H9 (cell line): ENCODE measurements around the gene CENPM. TPM values are rescaled to one million over a fixed set of nuclear protein-coding genes. Genes with fewer than 3 reads are reported as not detected.
A peak's percentile ranks its signal among the peaks of the same experiment; 100 is the strongest.
"Not testable (repeated sequence)": the region's sequence is repeated elsewhere in the genome, so short reads cannot be mapped to it uniquely, and the experiment has no call there.

Experiments
- DNase-seq: peaks from one replicate; pipeline ENCODE4 v3.0.0-alpha.2; 2017
- H2AFZ ChIP-seq: one replicate; pipeline ENCODE4 v1.6.1; 2013; ENCODE audit warnings: mild to moderate bottlenecking, low read length, control low read depth, moderate library complexity
- H2AK5ac ChIP-seq: 2 replicates; pipeline ENCODE4 v1.6.1; 2013; ENCODE audit warnings: low read length, control low read depth, mixed read lengths; ENCODE audit not compliant: insufficient read length
- H2BK120ac ChIP-seq: one replicate; pipeline ENCODE4 v1.6.1; 2013; ENCODE audit warnings: low read depth, mild to moderate bottlenecking, low read length, control low read depth, inconsistent platforms; ENCODE audit not compliant: poor library complexity, severe bottlenecking
- H2BK12ac ChIP-seq: 2 replicates; pipeline ENCODE4 v1.6.1; 2013; ENCODE audit warnings: low read length, control low read depth, mixed read lengths, low read depth; ENCODE audit not compliant: insufficient read length
- H2BK15ac ChIP-seq: 2 replicates; pipeline ENCODE4 v1.6.1; 2013; ENCODE audit warnings: low read depth, low read length, control low read depth
- H2BK20ac ChIP-seq: one replicate; pipeline ENCODE4 v1.6.1; 2013; ENCODE audit warnings: low read depth, mild to moderate bottlenecking, low read length, control low read depth, inconsistent platforms; ENCODE audit not compliant: poor library complexity, severe bottlenecking
- H2BK5ac ChIP-seq: 2 replicates; pipeline ENCODE4 v1.6.1; 2013; ENCODE audit warnings: low read length, control low read depth, mixed read lengths; ENCODE audit not compliant: insufficient read length
- H3K14ac ChIP-seq: 2 replicates; pipeline ENCODE4 v1.6.1; 2013; ENCODE audit warnings: low read length, control low read depth; ENCODE audit not compliant: insufficient read depth
- H3K18ac ChIP-seq: 2 replicates; pipeline ENCODE4 v1.6.1; 2013; ENCODE audit warnings: low read depth, mild to moderate bottlenecking, mixed read lengths, low read length, control low read depth; ENCODE audit not compliant: insufficient read length
- H3K23ac ChIP-seq: 2 replicates; pipeline ENCODE4 v1.6.1; 2013; ENCODE audit warnings: low read length, control low read depth, mixed read lengths, low read depth; ENCODE audit not compliant: insufficient read length
- H3K23me2 ChIP-seq: 2 replicates; pipeline ENCODE4 v1.6.1; 2013; ENCODE audit warnings: low read depth, mild to moderate bottlenecking, mixed read lengths, low read length, control low read depth; ENCODE audit not compliant: insufficient read length, poor library complexity, severe bottlenecking
- H3K27ac ChIP-seq: 2 replicates; pipeline ENCODE4 v1.5.1; 2013; ENCODE audit warnings: low read length, control low read depth, mixed read lengths, low read depth; ENCODE audit not compliant: insufficient read length
- H3K27me3 ChIP-seq: 2 replicates; pipeline ENCODE4 v1.6.1; 2013; ENCODE audit warnings: low read length, control low read depth, inconsistent platforms; ENCODE audit not compliant: insufficient read depth
- H3K4ac ChIP-seq: 2 replicates; pipeline ENCODE4 v1.6.1; 2013; ENCODE audit warnings: low read depth, mild to moderate bottlenecking, control low read depth, inconsistent platforms, low read length, moderate library complexity
- H3K4me1 ChIP-seq: 2 replicates; pipeline ENCODE4 v1.6.1; 2013; ENCODE audit warnings: low read length, control low read depth, inconsistent platforms; ENCODE audit not compliant: insufficient read depth
- H3K4me2 ChIP-seq: 2 replicates; pipeline ENCODE4 v1.6.1; 2013; ENCODE audit warnings: low read length, control low read depth, mixed read lengths; ENCODE audit not compliant: insufficient read length, insufficient read depth
- H3K56ac ChIP-seq: 2 replicates; pipeline ENCODE4 v1.6.1; 2013; ENCODE audit warnings: low read depth, mild to moderate bottlenecking, mixed read lengths, low read length, control low read depth; ENCODE audit not compliant: insufficient read length
- H3K79me1 ChIP-seq: 2 replicates; pipeline ENCODE4 v1.6.1; 2013; ENCODE audit warnings: low read depth, mild to moderate bottlenecking, moderate library complexity, low read length, control low read depth, inconsistent platforms; ENCODE audit not compliant: insufficient read depth, poor library complexity, severe bottlenecking
- H3K79me2 ChIP-seq: 2 replicates; pipeline ENCODE4 v1.6.1; 2013; ENCODE audit warnings: low read length, control low read depth, inconsistent platforms; ENCODE audit not compliant: insufficient read depth
- H3K9ac ChIP-seq: 2 replicates; pipeline ENCODE4 v1.6.1; 2013; ENCODE audit warnings: low read length, control low read depth, mixed read lengths; ENCODE audit not compliant: insufficient read length; ENCODE audit errors: extremely low read depth
- H3K9me3 ChIP-seq: one replicate; pipeline ENCODE4 v1.6.1; 2013; ENCODE audit warnings: low read depth, low read length, inconsistent platforms; ENCODE audit not compliant: control insufficient read depth
- H3T11ph ChIP-seq: one replicate; pipeline ENCODE4 v1.6.1; 2013; ENCODE audit warnings: mild to moderate bottlenecking, low read length, control low read depth, inconsistent platforms
- H4K20me1 ChIP-seq: one replicate; pipeline ENCODE4 v1.6.1; 2013; ENCODE audit not compliant: control insufficient read depth, insufficient read length, insufficient read depth
- H4K5ac ChIP-seq: 2 replicates; pipeline ENCODE4 v1.6.1; 2013; ENCODE audit warnings: low read depth, mild to moderate bottlenecking, mixed read lengths, low read length, control low read depth; ENCODE audit not compliant: insufficient read length
- H4K8ac ChIP-seq: replicated peaks from 2 replicates; pipeline ENCODE4 v1.6.1; 2013; ENCODE audit warnings: low read length, control low read depth, mixed read lengths, low read depth; ENCODE audit not compliant: insufficient read length
- H4K91ac ChIP-seq: 2 replicates; pipeline ENCODE4 v1.6.1; 2013; ENCODE audit warnings: low read depth, mild to moderate bottlenecking, moderate library complexity, mixed read lengths, low read length, control low read depth; ENCODE audit not compliant: insufficient read length
- H3K27ac Mint-ChIP-seq, 3 experiments: 2 replicates in 2 of 3; 3 replicates in 1 of 3; pipeline ENCODE4 v1.8.0; 2020 to 2021; ENCODE audit warnings: mixed read lengths in 3 of 3, mild to moderate bottlenecking in 1 of 3, moderate library complexity in 1 of 3
- H3K27me3 Mint-ChIP-seq: 2 replicates; pipeline ENCODE4 v1.8.0; 2021; ENCODE audit warnings: low read depth, mild to moderate bottlenecking, moderate library complexity, mixed read lengths
- H3K36me3 Mint-ChIP-seq, 3 experiments: 2 replicates in 2 of 3; 3 replicates in 1 of 3; pipeline ENCODE4 v1.8.0; 2020 to 2021; ENCODE audit warnings: low read depth in 3 of 3, mixed read lengths in 3 of 3; ENCODE audit not compliant: insufficient read depth in 1 of 3
- H3K4me1 Mint-ChIP-seq, 2 experiments: 2 replicates each; pipeline ENCODE4 v1.8.0; 2020; ENCODE audit warnings: mixed read lengths in 2 of 2
- H3K4me3 Mint-ChIP-seq, 2 experiments: 2 replicates in 1 of 2; 3 replicates in 1 of 2; pipeline ENCODE4 v1.8.0; 2020 to 2021; ENCODE audit warnings: mild to moderate bottlenecking in 2 of 2, mixed read lengths in 2 of 2, moderate library complexity in 1 of 2
- H3K9me3 Mint-ChIP-seq, 2 experiments: 2 replicates in 1 of 2; 3 replicates in 1 of 2; pipeline ENCODE4 v1.8.0; 2020; ENCODE audit warnings: mild to moderate bottlenecking in 2 of 2, mixed read lengths in 2 of 2, moderate library complexity in 1 of 2
- WGBS: extraction: QIAGEN DNeasy Blood & Tissue Kit; methylation state at CpG from one replicate; pipeline ENCODE4 v1.1.7; 2013; ENCODE audit warnings: missing lambda C conversion rate, low lambda C conversion rate, mixed read lengths; ENCODE audit not compliant: insufficient read length; ENCODE audit errors: extremely low coverage; 5-methylcytosine and 5-hydroxymethylcytosine counted together
- total RNA-seq: library from RNA; stranded (reverse); gene quantifications from 2 replicates; pipeline ENCODE4 v1.2.1, GENCODE V29; 2021
- TF ChIP-seq, protein P1 (sequence below): fragments of 200-600 bp; sonication (generic); conservative IDR thresholded peaks from 3 replicates; pipeline ENCODE4 v1.8.0; 2021; ENCODE audit warnings: antibody characterized with exemption, mild to moderate bottlenecking

CENPM gene
- total RNA-seq, 1 experiment from 2014 or later = 36.5 TPM

DNA sequence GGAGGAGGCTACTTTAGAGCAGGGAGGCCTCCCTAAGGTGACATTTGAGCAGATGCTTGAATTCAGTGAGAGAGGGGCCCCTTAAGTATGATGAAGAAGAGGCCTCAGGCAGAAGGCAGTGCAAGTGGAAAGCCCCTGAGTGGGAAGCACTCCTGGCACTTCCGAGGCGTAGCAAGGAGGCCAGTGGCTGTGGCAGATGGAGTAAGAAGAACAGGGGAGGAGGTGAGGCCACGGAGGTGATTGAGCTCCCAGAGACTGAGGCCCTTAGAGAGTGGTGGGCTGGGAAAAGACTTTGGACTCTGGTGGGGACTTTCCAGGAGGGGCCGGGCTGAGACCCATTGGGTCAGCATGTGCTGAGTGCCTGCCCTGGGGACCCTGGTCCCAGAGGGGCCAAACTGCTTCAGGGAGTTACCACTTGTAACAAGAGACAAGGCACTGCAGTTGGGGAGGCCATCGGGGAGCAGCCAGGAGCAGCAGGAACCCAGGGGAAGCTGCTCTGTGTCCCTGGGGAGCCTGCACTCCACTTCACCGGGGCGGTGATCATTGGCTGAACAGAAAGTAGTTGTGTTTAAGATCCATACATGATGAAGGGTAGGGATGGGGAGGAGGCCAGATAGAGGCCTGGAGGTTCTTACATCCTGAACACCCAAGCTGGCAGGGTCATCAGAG, 2.5 kb upstream of the CENPM start:
- Mint-ChIP-seq H3K36me3 (peaks cover 10 to 15% (median 13%) of the 10 kb centered on the region in 3 experiments; a peak in 6 of 7 replicates), H3K27ac (peak overlapping the region in 1 of 3 experiments; percentile 57; a peak in 2 of 7 replicates), H3K9me3 (no peaks in the 10 kb centered on the region), H3K4me3 (no peak overlapping the region), H3K27me3 (peaks cover 3% of the 10 kb centered on the region), H3K4me1 (peaks cover 22 to 49% of the 10 kb centered on the region in 2 experiments)
- no peaks in the 10 kb centered on the region for H3K79me1 ChIP-seq
- no peak overlapping the region for H2BK120ac ChIP-seq
- no peak overlapping the region for H3K18ac ChIP-seq
- H2AK5ac ChIP-seq = no peak overlapping the region
- no CpG with 5 or more reads among the region's 7 CpGs for WGBS
- no peak overlapping the region for H4K5ac ChIP-seq
- H3K4ac ChIP-seq = no peak overlapping the region
- no peaks in the 10 kb centered on the region; the same call in 1 of the 2 replicates for H3K79me2 ChIP-seq
- no peak overlapping the region for H2BK15ac ChIP-seq
- H3K56ac ChIP-seq = no peak overlapping the region
- no peaks in the 10 kb centered on the region for H3K27me3 ChIP-seq
- no peak overlapping the region for H3K4me2 ChIP-seq
- peaks cover 9% of the 10 kb centered on the region for H3K23me2 ChIP-seq
- H3K9me3 ChIP-seq = no peaks in the 10 kb centered on the region
- TF ChIP-seq, protein P1, sequence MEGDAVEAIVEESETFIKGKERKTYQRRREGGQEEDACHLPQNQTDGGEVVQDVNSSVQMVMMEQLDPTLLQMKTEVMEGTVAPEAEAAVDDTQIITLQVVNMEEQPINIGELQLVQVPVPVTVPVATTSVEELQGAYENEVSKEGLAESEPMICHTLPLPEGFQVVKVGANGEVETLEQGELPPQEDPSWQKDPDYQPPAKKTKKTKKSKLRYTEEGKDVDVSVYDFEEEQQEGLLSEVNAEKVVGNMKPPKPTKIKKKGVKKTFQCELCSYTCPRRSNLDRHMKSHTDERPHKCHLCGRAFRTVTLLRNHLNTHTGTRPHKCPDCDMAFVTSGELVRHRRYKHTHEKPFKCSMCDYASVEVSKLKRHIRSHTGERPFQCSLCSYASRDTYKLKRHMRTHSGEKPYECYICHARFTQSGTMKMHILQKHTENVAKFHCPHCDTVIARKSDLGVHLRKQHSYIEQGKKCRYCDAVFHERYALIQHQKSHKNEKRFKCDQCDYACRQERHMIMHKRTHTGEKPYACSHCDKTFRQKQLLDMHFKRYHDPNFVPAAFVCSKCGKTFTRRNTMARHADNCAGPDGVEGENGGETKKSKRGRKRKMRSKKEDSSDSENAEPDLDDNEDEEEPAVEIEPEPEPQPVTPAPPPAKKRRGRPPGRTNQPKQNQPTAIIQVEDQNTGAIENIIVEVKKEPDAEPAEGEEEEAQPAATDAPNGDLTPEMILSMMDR = no peak
- H3K4me1 ChIP-seq = peaks cover 3% of the 10 kb centered on the region; the same call in 1 of the 2 replicates
- H3K9ac ChIP-seq = no peak overlapping the region
- H4K20me1 ChIP-seq = no peaks in the 10 kb centered on the region
- no peak overlapping the region for H3K27ac ChIP-seq
- H2BK20ac ChIP-seq = no peak overlapping the region
- H4K8ac ChIP-seq = no peak overlapping the region
- H4K91ac ChIP-seq = no peak overlapping the region
- H2BK12ac ChIP-seq = no peak overlapping the region
- H2AFZ ChIP-seq = no peak overlapping the region
- no peak overlapping the region for H3K23ac ChIP-seq
- H3K14ac ChIP-seq = no peak overlapping the region
- no peak for DNase-seq
- no peak overlapping the region for H2BK5ac ChIP-seq
- no peak overlapping the region for H3T11ph ChIP-seq

DNA sequence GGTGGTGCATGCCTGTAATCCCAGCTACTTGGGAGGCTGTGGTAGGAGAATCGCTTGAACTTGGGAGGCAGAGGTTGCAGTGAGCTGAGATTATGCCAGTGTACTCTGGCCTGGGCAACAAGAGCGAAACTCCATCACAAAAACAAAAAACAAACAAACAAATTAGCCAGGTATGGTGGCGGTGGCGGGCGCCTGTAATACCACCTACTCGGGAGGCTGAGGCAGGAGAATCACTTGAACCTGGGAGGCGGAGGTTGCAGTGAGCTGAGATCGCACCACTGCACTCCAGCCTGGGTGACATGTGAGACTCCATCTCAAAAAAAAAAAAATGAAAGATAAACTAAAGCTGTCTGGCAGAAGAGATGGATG, 2.0 kb upstream of the CENPM start:
- not testable (repeated sequence) for H3K56ac ChIP-seq, H3K27ac Mint-ChIP-seq, H3K27me3 ChIP-seq, H3K27ac ChIP-seq, H2BK12ac ChIP-seq, H2BK5ac ChIP-seq, H3K4me1 ChIP-seq, H3K9me3 Mint-ChIP-seq, H3K23ac ChIP-seq, H3K79me1 ChIP-seq, H2AK5ac ChIP-seq, H2AFZ ChIP-seq, H3K4ac ChIP-seq, DNase-seq, H3K4me3 Mint-ChIP-seq, H3K23me2 ChIP-seq, H3K9ac ChIP-seq, H3K18ac ChIP-seq, H3K9me3 ChIP-seq, H3T11ph ChIP-seq, H4K91ac ChIP-seq, H4K20me1 ChIP-seq, H3K4me2 ChIP-seq, H3K79me2 ChIP-seq, H2BK20ac ChIP-seq, H4K5ac ChIP-seq, H2BK120ac ChIP-seq, H3K27me3 Mint-ChIP-seq, H4K8ac ChIP-seq, H2BK15ac ChIP-seq, H3K14ac ChIP-seq
- H3K4me1 Mint-ChIP-seq = peaks cover 22 to 48% of the 10 kb centered on the region in 2 experiments
- peaks cover 13 to 18% (median 16%) of the 10 kb centered on the region in 3 experiments; a peak in 6 of 7 replicates for H3K36me3 Mint-ChIP-seq
- WGBS = no CpG with 5 or more reads among the region's 8 CpGs
